ENCODE data around the gene C1orf210. TPM values are rescaled to one million over a fixed set of nuclear protein-coding genes. Genes with fewer than 3 reads are reported as not detected.

The C1orf210 gene
- total RNA-seq (2021) (23.3 and 29.3 TPM in 2 replicates), Bru-seq, nascent RNA (percentile 53 among the genes with signal in this experiment), BruChase-seq, experiment 1, labeled RNA remaining after a 2-hour chase (percentile 72 among the genes with signal in this experiment), BruChase-seq, experiment 2, labeled RNA remaining after a 6-hour chase (percentile 88 among the genes with signal in this experiment)
- long read RNA-seq, transcript C1orf210-202 (3 exons, 1,478 nt): major isoform, 57 of 70 reads
- long read RNA-seq, partial matches to known transcripts: 0 of 70 reads
- long read RNA-seq, other reads (novel, unspliced or antisense): 10 of 70 reads

- Histone ChIP-seq H3K4me2 (peak within 1 kb of the TSS; percentile 99), H3F3A (ENCODE audit: insufficient read depth, low read depth) (no peaks in the 10 kb centered on the region; the same call in 1 of the 2 replicates), H3K27me3 (ENCODE audit: insufficient read depth, low read depth) (no peaks in the 10 kb centered on the region), H3K36me3 (ENCODE audit: low read depth) (no peaks in the 10 kb centered on the region), H3K79me2 (ENCODE audit: low read depth) (peaks cover 20% of the 10 kb centered on the region), H2AFZ (peak within 1 kb of the TSS; percentile 80), H3K27ac (peak within 1 kb of the TSS; percentile 21), H4K20me1 (ENCODE audit: insufficient read depth) (no peaks in the 10 kb centered on the region), H3K4me1 (replicated peaks; ENCODE audit: insufficient read depth) (peaks cover 22% of the 10 kb centered on the region), H3K4me3 (peak within 1 kb of the TSS; percentile 71), H3K9me3 (ENCODE audit: insufficient read depth, low read depth) (no peaks in the 10 kb centered on the region), H3K9me2 (ENCODE audit: insufficient read depth) (no peaks in the 10 kb centered on the region)
- CTCF ChIA-PET: interaction anchor here (0.6 to 1.4 kb wide), 11 partner anchors 9 to 365 kb away, joined by 3 to 14 read pairs (median 4); partner anchors contain the start of genes CFAP57 and EBNA1BP2
- POLR2A ChIA-PET (ENCODE audit: unreplicated experiment): interaction anchor here (0.6 to 1.3 kb wide), 16 partner anchors 9 to 708 kb away, joined by 3 to 37 read pairs (median 6); partner anchors contain the start of genes CDC20 and ELOVL1
- intact Hi-C loops (cut with micrococcal nuclease; ENCODE audit: unreplicated experiment): loop anchor here (1.0 to 5.0 kb wide), 5 partner anchors 37 to 81 kb away; partner anchors contain the start of gene CDC20
- BruUV-seq (replicated peaks): no TSS peak
- TF ChIP-seq CTCF (conservative IDR thresholded peaks at IDR 0.05) (peak; percentile 70), EZH2 (IDR thresholded peaks at IDR 0.05; ENCODE audit: low read depth) (no peak)
- DNase-seq: peak; percentile 91 to 97
These were observed at the start of gene C1orf210 for GRCh38 chr1:43285269-43285990. C1orf210 (minus strand) TSS chr1:43285581; CDS start chr1:43283270, 2,311 bp downstream.

- Histone ChIP-seq H3K79me2 (ENCODE audit: low read depth) (no peaks in the 10 kb centered on the region), H3K4me1 (replicated peaks; ENCODE audit: insufficient read depth) (peaks cover 13% of the 10 kb centered on the region), H3K4me2 (no peak overlapping the region), H3K27ac (no peak overlapping the region), H4K20me1 (ENCODE audit: insufficient read depth) (no peaks in the 10 kb centered on the region), H3F3A (ENCODE audit: insufficient read depth, low read depth) (no peaks in the 10 kb centered on the region), H3K4me3 (no peak overlapping the region), H3K27me3 (ENCODE audit: insufficient read depth, low read depth) (no peaks in the 10 kb centered on the region), H3K36me3 (ENCODE audit: low read depth) (no peaks in the 10 kb centered on the region), H3K9me3 (ENCODE audit: insufficient read depth, low read depth) (no peaks in the 10 kb centered on the region), H3K9me2 (ENCODE audit: insufficient read depth) (no peaks in the 10 kb centered on the region), H2AFZ (no peak overlapping the region)
- intact Hi-C loops (cut with micrococcal nuclease; ENCODE audit: unreplicated experiment): no loop called here
- CTCF ChIA-PET: no interaction called here
- no TSS peak for BruUV-seq (replicated peaks)
- DNase-seq: no peak
- POLR2A ChIA-PET (ENCODE audit: unreplicated experiment): no interaction called here
- no peak for TF ChIP-seq CTCF (conservative IDR thresholded peaks at IDR 0.05)
- TF ChIP-seq EZH2 (IDR thresholded peaks at IDR 0.05; ENCODE audit: low read depth): no peak
These were observed 49.2 kb upstream of the C1orf210 start for GRCh38 chr1:43334453-43335205.

GRCh38 chr1:43331688-43332087, 46.3 kb upstream of the C1orf210 start:
- Histone ChIP-seq H2AFZ (no peak overlapping the region), H3K36me3 (ENCODE audit: low read depth) (no peaks in the 10 kb centered on the region), H3K9me2 (ENCODE audit: insufficient read depth) (no peaks in the 10 kb centered on the region), H3K4me3 (no peak overlapping the region), H3K27me3 (ENCODE audit: insufficient read depth, low read depth) (no peaks in the 10 kb centered on the region), H3F3A (ENCODE audit: insufficient read depth, low read depth) (no peaks in the 10 kb centered on the region), H4K20me1 (ENCODE audit: insufficient read depth) (no peaks in the 10 kb centered on the region), H3K79me2 (ENCODE audit: low read depth) (no peaks in the 10 kb centered on the region), H3K4me2 (no peak overlapping the region), H3K4me1 (replicated peaks; ENCODE audit: insufficient read depth) (peaks cover 15% of the 10 kb centered on the region), H3K9me3 (ENCODE audit: insufficient read depth, low read depth) (peaks cover 4% of the 10 kb centered on the region; the same call in 1 of the 2 replicates), H3K27ac (no peak overlapping the region)
- no peak for TF ChIP-seq CTCF (conservative IDR thresholded peaks at IDR 0.05)
- no peak for TF ChIP-seq EZH2 (IDR thresholded peaks at IDR 0.05; ENCODE audit: low read depth)
- intact Hi-C loops (cut with micrococcal nuclease; ENCODE audit: unreplicated experiment): no loop called here
- CTCF ChIA-PET: interaction anchor here (0.5 kb wide), 1 partner anchor 27 kb away, joined by 3 read pairs; the partner anchor contains the start of gene CDC20
- BruUV-seq (replicated peaks): no TSS peak
- no peak for DNase-seq
- POLR2A ChIA-PET (ENCODE audit: unreplicated experiment): no interaction called here
